HG03097 (cell line): ENCODE data around the gene VPS50.

Source experiments
- ATAC-seq: cut with Tn5 transposase; IDR thresholded peaks from one replicate; pipeline ENCODE4 v1.9.1; 2021; ENCODE audit not compliant: unreplicated experiment, low FRiP score

VPS50 gene, protein sequence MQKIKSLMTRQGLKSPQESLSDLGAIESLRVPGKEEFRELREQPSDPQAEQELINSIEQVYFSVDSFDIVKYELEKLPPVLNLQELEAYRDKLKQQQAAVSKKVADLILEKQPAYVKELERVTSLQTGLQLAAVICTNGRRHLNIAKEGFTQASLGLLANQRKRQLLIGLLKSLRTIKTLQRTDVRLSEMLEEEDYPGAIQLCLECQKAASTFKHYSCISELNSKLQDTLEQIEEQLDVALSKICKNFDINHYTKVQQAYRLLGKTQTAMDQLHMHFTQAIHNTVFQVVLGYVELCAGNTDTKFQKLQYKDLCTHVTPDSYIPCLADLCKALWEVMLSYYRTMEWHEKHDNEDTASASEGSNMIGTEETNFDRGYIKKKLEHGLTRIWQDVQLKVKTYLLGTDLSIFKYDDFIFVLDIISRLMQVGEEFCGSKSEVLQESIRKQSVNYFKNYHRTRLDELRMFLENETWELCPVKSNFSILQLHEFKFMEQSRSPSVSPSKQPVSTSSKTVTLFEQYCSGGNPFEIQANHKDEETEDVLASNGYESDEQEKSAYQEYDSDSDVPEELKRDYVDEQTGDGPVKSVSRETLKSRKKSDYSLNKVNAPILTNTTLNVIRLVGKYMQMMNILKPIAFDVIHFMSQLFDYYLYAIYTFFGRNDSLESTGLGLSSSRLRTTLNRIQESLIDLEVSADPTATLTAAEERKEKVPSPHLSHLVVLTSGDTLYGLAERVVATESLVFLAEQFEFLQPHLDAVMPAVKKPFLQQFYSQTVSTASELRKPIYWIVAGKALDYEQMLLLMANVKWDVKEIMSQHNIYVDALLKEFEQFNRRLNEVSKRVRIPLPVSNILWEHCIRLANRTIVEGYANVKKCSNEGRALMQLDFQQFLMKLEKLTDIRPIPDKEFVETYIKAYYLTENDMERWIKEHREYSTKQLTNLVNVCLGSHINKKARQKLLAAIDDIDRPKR

GRCh38 chr7:93231799-93232672 lies at the start of gene VPS50:
TSS of gene VPS50 (plus strand) at chr7:93232366. CDS start at chr7:93232468, 102 bp downstream.
- peak; percentile 99 for ATAC-seq

DNA sequence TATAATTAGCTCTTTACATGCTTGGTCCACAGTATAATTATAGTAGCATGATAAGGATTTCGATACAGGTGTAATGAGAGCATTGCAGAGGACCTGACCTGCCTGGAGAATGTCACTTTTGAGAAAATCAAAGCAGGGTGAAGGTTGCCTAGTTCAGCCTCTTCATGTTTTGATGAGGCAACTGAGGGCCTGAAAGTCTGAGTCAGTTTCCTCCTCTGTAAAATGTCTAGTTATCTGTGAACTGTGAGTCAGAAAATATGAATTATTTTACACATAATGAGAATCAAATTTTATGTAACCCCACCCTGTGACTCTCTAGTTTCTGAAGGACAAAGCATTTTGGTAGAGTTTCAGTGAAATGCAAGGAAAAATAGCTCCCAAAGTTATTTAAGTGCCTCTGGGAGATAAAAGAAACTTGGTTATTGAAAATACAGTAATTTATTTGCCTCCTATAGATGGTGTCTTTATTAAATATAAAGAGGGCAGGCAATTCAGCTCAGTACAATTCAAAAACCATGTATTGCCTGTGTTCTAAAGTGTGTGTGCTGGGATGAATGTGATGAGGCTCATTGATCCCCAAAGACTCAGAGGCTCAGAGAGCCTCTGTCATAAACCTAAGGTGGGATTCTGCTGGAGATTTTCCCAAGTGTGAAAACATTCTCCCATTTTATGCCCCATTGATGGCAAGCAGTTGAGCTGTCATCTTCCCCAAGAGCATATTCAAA lies 46.7 kb upstream of the VPS50 start:
- ATAC-seq = no peak

DNA sequence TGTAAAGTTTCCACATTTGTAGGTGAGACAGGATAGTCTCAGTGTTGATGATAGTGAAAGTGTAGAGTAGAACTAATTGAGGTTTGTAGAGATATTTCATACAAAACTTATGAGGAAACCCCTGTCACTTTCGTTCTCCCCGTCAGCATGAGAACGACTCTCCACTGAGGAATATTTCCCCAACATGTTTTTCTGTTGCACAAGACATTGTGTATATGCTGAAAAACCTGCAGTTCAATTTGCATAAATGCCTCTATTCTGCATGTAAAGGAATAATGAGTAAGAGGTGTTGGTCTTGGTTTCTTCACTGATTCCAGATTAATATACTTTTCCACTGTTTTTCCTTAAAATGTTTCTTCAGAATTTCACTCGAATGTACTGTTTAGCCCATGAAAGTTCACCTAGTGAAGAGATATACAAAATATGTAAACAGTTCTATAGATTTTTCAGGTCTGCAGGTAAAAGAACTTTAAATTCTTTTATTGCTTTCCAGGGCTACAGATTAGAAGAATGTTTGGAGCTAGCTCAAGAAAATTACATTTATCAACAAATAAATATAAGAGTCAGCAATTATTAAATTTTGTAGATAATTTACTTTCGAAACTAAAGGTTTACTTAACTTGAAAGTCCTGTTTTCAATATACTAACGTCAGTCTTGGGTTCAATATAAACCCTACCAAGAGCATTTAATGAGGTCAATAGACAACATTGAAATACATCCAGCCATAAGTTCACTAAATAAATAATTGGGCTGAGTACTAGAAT lies 43.1 kb upstream of the VPS50 start:
- no peak for ATAC-seq

DNA sequence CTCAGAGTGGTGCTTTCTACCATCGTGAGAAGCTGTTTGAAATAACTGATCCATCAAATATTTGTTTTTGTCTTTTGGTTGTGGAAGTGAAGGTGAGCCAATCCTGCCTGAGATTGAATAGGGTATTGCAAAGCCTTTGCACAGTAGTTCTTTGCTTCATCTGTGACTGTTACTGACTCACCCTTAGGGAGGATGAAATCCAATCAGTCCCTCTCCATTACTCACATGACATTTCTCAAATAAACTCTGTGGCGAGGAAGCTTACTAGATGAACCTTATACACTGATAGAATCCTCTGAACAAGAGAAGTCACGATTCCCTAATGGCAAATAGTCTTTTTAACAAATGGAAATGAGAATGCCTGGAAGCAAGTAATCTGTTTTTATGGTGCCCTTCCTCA lies 37.8 kb upstream of the VPS50 start:
- no peak for ATAC-seq

DNA sequence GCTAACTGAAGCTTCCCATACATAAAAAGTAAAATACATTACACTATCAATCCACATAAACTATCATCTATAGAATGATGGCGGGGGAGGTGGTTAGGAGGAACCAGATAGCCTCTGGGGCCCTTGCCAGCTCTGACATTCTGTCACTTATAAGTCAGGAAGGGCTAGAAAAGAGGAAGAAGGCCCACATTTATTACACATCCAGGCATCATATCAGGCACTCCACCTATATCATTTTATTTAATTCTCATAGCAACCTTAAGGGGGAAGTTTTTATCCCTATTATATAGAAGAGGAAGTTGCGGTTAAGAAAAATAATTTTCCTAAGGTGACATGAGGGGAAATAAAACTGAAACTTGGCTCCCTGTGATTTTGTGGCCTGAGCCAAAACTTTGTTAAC lies 35.8 kb upstream of the VPS50 start:
- no peak for ATAC-seq

DNA sequence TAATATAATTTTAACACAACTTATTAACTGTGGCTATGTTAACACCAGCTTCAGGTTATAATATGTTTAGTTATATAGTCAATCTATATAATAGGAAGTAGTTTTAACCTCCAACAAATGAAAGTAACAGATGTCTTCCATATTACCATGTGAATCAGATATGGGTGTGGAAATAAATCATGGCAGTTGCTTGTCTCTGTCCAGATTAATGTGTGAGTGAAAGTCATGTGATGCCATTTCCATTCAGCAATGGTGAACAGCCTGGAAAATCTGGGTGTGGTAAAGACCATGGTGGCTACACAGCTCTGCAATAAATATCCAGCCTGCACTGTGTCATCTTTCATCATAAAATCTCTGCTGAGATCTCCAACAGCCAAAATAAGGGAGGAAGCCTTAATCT lies 33.7 kb upstream of the VPS50 start:
- ATAC-seq = no peak

DNA sequence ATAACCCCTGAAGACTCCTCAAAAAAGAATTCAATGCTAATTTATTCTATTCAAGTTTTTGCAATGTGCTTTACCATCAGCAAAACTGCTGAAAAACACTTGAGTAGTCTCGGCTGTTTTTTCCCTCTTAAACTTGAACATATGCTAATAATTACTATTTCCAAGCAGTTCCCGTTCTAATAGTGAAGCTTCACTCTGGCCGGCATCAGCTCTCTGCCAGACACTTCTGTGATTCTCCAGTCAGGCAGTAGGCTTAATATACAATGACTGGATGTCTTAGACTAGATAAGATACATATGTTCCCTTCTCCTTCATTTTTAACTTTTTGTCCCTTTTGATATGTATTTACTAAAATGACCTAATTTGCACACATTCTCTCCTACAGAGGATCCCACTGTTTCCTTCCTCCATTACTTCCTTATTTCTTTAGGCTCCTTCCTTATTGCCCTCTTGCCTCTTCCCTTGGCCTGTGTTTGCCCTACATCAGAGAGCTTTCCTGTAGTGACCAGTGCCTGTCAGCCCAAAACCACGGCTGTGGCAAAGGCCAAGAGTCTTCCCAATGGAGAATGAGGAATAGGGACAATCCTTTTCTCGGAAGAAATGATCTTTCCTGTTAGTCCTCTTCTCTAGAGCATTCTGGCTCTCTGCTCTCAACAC lies 29.4 kb upstream of the VPS50 start:
- no peak for ATAC-seq

DNA sequence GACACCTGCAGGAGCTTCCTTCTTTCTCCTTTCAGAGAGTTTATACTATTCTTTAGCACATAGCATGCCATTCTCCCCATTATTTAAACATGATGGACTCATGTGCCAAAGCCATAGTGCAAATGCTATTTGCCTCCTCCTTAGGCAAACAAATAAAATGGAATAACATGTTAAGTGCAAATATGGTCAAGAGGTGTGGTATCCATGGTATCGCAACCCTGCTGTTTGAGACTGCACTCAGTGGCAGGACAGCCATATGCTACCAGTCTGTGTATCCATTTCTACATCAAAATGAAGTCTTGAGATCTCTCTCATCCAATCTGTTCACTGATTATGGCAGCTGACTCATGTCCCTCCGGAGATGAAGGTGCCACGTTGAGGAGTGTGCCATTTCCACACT lies 28.7 kb upstream of the VPS50 start:
- ATAC-seq = no peak

- no peak for ATAC-seq
Measured at GRCh38 chr7:93205046-93205445, 27.1 kb upstream of the VPS50 start.

DNA sequence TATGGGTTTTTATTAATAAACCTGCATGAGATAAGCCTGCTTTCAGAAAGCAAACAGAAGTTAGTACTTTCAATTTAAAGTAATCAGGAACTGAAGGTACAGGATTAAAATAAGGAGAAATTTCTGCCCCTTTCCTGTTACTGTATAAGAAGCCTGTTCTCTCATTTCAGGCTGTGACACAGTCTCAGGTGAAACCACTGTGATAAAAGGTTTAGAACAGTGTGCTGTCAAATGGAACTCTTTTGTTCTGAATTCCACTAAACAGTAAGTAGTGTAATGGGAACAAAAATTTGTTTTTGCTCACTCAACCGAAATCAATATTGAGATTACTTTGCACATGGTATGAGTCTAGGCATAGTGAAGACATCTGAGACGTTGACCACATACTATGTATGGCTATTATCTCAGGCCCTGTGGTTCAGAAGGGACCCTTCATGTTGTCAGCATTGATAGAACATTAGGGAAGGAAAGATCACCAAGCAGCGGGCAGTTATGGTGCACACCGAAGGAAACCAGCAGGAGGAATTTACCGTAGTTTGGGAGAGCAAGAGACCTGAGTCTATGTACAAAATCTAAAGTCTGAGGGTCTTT lies 20.8 kb upstream of the VPS50 start:
- ATAC-seq = no peak

GRCh38 chr7:93212881-93213280 lies 19.3 kb upstream of the VPS50 start:
- ATAC-seq = no peak

GRCh38 chr7:93218997-93219827 lies 13.0 kb upstream of the VPS50 start:
- no peak for ATAC-seq

DNA sequence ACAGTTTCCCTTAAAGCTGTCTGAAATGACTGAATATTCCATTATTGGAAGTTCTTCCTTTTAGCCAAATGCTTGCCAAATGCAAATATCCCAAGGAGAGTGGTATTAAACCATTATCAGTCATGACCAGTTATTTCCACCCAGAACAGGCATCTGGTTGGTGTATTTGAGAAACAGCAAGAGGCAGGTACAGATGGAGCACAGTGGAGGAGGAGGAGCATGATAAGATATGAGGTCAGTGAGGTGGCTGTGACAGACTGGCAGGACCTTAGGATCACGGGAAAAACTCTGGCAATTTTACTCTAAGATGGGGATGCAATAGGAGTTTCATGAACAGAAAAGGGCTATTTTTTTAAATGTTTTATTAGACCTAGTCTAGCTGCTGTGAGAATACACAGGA lies 12.3 kb upstream of the VPS50 start:
- no peak for ATAC-seq

GRCh38 chr7:93226310-93226709 lies 5.9 kb upstream of the VPS50 start, which contains the start of gene HEPACAM2:
TSS of gene HEPACAM2 (minus strand) at chr7:93226469.
- ATAC-seq = no peak

GRCh38 chr7:93228302-93228701 lies 3.9 kb upstream of the VPS50 start:
- ATAC-seq = no peak

- no peak for ATAC-seq
Measured at GRCh38 chr7:93231259-93231658, 907 bp upstream of the VPS50 start.

GRCh38 chr7:93232673-93233018 lies 480 bp downstream of the VPS50 start:
- ATAC-seq = peak; percentile 5

- ATAC-seq = no peak
Measured at GRCh38 chr7:93235541-93235940, 3.4 kb downstream of the VPS50 start.
